GM12878 (cell line): ENCODE data around the gene FARS2. TPM values are rescaled to one million over a fixed set of nuclear protein-coding genes. Genes with fewer than 3 reads are reported as not detected.

Experiments used
- ATAC-seq: fragments of 200-7000 bp; cut with Tn5 transposase; 3 replicates; pipeline ENCODE4 v1.9.1; 2020; ENCODE audit warnings: mild to moderate bottlenecking, moderate library complexity
- BruUV-seq: library from RNA; stranded (reverse); fragments of 400-500 nt; replicated peaks from 2 replicates; lab custom pipeline; 2021; lab: Mats Ljungman, UMichigan
- CTCF ChIA-PET: fragments of 300-600 bp; sonication (Branson Sonifier 250); formaldehyde crosslinking; extraction: SDS; loops from one replicate; lab custom pipeline; 2021; ENCODE audit warnings: inconsistent platforms; lab: Yijun Ruan, JAX
- POLR2A ChIA-PET: fragments of 350-600 bp; formaldehyde crosslinking; extraction: SDS; loops from one replicate; lab custom pipeline; 2021; ENCODE audit warnings: inconsistent platforms; lab: Charles Lee
- RAD21 ChIA-PET: fragments of 300-600 bp; sonication (Branson Sonifier 250); formaldehyde crosslinking; loops from one replicate; lab custom pipeline; 2023; ENCODE audit warnings: antibody characterized with exemption; ENCODE audit not compliant: unreplicated experiment; lab: Charles Lee
- SMC1A ChIA-PET: fragments of 300-600 bp; sonication (Branson Sonifier 250); formaldehyde crosslinking; loops from one replicate; lab custom pipeline; 2023; ENCODE audit not compliant: unreplicated experiment, uncharacterized antibody; lab: Charles Lee
- DNase-seq: peaks from one replicate; pipeline ENCODE4 v3.0.0-alpha.2; 2011; ENCODE audit warnings: low read depth, low spot score
- FAIRE-seq: peaks from 3 replicates; lab custom pipeline; 2011; peaks lifted over from hg19 to GRCh38; lab: Jason Lieb, UNC
- H2AFZ ChIP-seq: 2 replicates; pipeline ENCODE4 v1.6.0; 2011; ENCODE audit warnings: low read depth, low read length, control low read depth; ENCODE audit not compliant: control insufficient read depth
- H3K27ac ChIP-seq: 2 replicates; pipeline ENCODE4 v1.5.1; 2011; ENCODE audit warnings: control low read depth; ENCODE audit not compliant: control insufficient read depth, insufficient read depth
- H3K27me3 ChIP-seq, 2 experiments: replicated peaks in 1 of 2; 2 replicates each; pipeline versions ENCODE4 v1.6.0 to v1.6.1; 2011; ENCODE audit warnings: low read length in 1 of 2; ENCODE audit not compliant: control insufficient read depth in 2 of 2, insufficient read depth in 2 of 2
- H3K36me3 ChIP-seq, 2 experiments: 2 replicates each; pipeline ENCODE4 v1.5.1; 2011; ENCODE audit warnings: low read length in 1 of 2; ENCODE audit not compliant: control insufficient read depth in 2 of 2, insufficient read depth in 2 of 2
- H3K4me1 ChIP-seq: 2 replicates; pipeline ENCODE4 v1.6.1; 2011; ENCODE audit warnings: mild to moderate bottlenecking, low read length, moderate library complexity, mixed read lengths; ENCODE audit not compliant: control insufficient read depth, insufficient read depth
- H3K4me2 ChIP-seq: 2 replicates; pipeline ENCODE4 v1.6.0; 2011; ENCODE audit warnings: control low read depth; ENCODE audit not compliant: control insufficient read depth, insufficient read depth
- H3K4me3 ChIP-seq: fragments of 200-600 bp; sonication (generic); 2 replicates; pipeline ENCODE4 v1.5.1; 2016
- H3K79me2 ChIP-seq: 2 replicates; pipeline ENCODE4 v1.6.0; 2011; ENCODE audit warnings: low read length; ENCODE audit not compliant: control insufficient read depth, insufficient read depth
- H3K9ac ChIP-seq: 2 replicates; pipeline ENCODE4 v1.8.0; 2011; ENCODE audit warnings: low read length, control low read depth, mixed read lengths; ENCODE audit not compliant: control insufficient read depth, insufficient read depth
- H3K9me3 ChIP-seq: replicated peaks from 3 replicates; pipeline ENCODE4 v1.5.1; 2011; ENCODE audit warnings: mild to moderate bottlenecking, low read length; ENCODE audit not compliant: control insufficient read depth, insufficient read depth
- H4K20me1 ChIP-seq: 2 replicates; pipeline ENCODE4 v1.6.0; 2011; ENCODE audit not compliant: control insufficient read depth, insufficient read depth
- BACH1 ChIP-seq: fragments of 450-650 bp; IDR thresholded peaks from 2 replicates; pipeline ENCODE4 v1.6.1; 2017; ENCODE audit warnings: mild to moderate bottlenecking, borderline replicate concordance
- CBX5 ChIP-seq: sonication (generic); IDR thresholded peaks from 2 replicates; pipeline ENCODE4 v1.6.1; 2016; ENCODE audit warnings: low read depth, moderate library complexity, mild to moderate bottlenecking, inconsistent platforms
- CEBPB ChIP-seq, 2 experiments: fragments of 150-350 bp in 1 of 2; IDR thresholded peaks; 2 replicates each; pipeline ENCODE4 v1.6.1; 2012 to 2014; ENCODE audit warnings: low read depth in 2 of 2, low read length in 2 of 2, borderline replicate concordance in 1 of 2, inconsistent platforms in 1 of 2
- ETV6 ChIP-seq, 2 experiments: fragments of 450-650 bp in 1 of 2; IDR thresholded peaks in 1 of 2; conservative IDR thresholded peaks in 1 of 2; 2 replicates each; pipeline ENCODE4 v1.6.1; 2014; ENCODE audit warnings: antibody characterized with exemption in 1 of 2, borderline replicate concordance in 1 of 2, low read depth in 1 of 2, mild to moderate bottlenecking in 1 of 2, moderate library complexity in 1 of 2
- FOS ChIP-seq: IDR thresholded peaks from 3 replicates; pipeline ENCODE4 v1.6.1; 2011; ENCODE audit warnings: borderline replicate concordance; ENCODE audit not compliant: insufficient read length; ENCODE audit errors: extremely low read depth
- HDAC6 ChIP-seq: fragments of 200-600 bp; sonication (generic); IDR thresholded peaks from one replicate; pipeline ENCODE4 v1.8.0; 2017; ENCODE audit warnings: antibody characterized with exemption; ENCODE audit not compliant: unreplicated experiment
- POLR2A ChIP-seq: IDR thresholded peaks from 2 replicates; pipeline ENCODE4 v1.6.1; 2011; ENCODE audit warnings: low read depth, mild to moderate bottlenecking, low read length
- RCOR1 ChIP-seq: conservative IDR thresholded peaks from 2 replicates; pipeline ENCODE4 v1.6.1; 2012; ENCODE audit warnings: low read depth, low read length, improper control_type of control experiment
- SRF ChIP-seq, 2 experiments: IDR thresholded peaks; 2 replicates each; pipeline ENCODE4 v1.6.1; 2011; ENCODE audit warnings: low read depth in 2 of 2, low read length in 2 of 2, mild to moderate bottlenecking in 1 of 2, moderate library complexity in 1 of 2
- STAT1 ChIP-seq: fragments of 450-650 bp; conservative IDR thresholded peaks from 2 replicates; pipeline ENCODE4 v1.6.1; 2014; ENCODE audit warnings: antibody characterized with exemption, mild to moderate bottlenecking
- YY1 ChIP-seq: IDR thresholded peaks from 2 replicates; pipeline ENCODE4 v1.6.1; 2011; ENCODE audit warnings: low read depth, mild to moderate bottlenecking, low read length
- ZNF217 ChIP-seq: fragments of 450-650 bp; IDR thresholded peaks from 2 replicates; pipeline ENCODE4 v1.6.1; 2017; ENCODE audit warnings: antibody characterized with exemption, mild to moderate bottlenecking
- WGBS: methylation state at CpG from one replicate; pipeline ENCODE4 v1.1.6; 2016; ENCODE audit warnings: low lambda C conversion rate; ENCODE audit not compliant: insufficient replicate concordance, insufficient coverage; ENCODE audit errors: missing lambda C conversion rate; 5-methylcytosine and 5-hydroxymethylcytosine counted together
- in situ Hi-C: fragments of 300-500 bp; cut with MboI; formaldehyde crosslinking; loops from 9 replicates; pipeline ENCODE4 v1.14.3; 2018; ENCODE audit warnings: mixed read lengths
- intact Hi-C: fragments of 100-400 bp; cut with micrococcal nuclease; formaldehyde crosslinking; loops from one replicate; pipeline ENCODE4 v1.14.2; 2022; ENCODE audit not compliant: unreplicated experiment
- polyA plus RNA-seq, 11 experiments: library from polyadenylated mRNA; depleted of rRNA in 4 of 11; unstranded in 6 of 11; stranded (reverse) in 5 of 11; fragments of >200 nt; fragmentation: Nextera tagmentation in 4 of 11; fragmentation: Illumina TruSeq in 1 of 11; extraction: Ambion mirVana in 4 of 11; extraction: Trizol in 1 of 11; gene quantifications; 1 replicate in 1 of 11; 2 replicates in 10 of 11; pipeline versions ENCODE4 v1.2.1 to v1.2.3, GENCODE V29; 2011 to 2016; ENCODE audit warnings: inconsistent platforms in 2 of 11, missing spikeins in 2 of 11, low read depth in 1 of 11
- total RNA-seq, 4 experiments: library from RNA; depleted of rRNA in 3 of 4; stranded (reverse); fragments of >200 nt in 3 of 4; fragmentation: Illumina TruSeq in 1 of 4; extraction: Trizol in 1 of 4; gene quantifications; 2 replicates each; pipeline versions ENCODE4 v1.2.1 to v1.2.3, GENCODE V29; 2013 to 2021
- TF ChIP-seq, protein P1 (sequence below): IDR thresholded peaks from 2 replicates; pipeline ENCODE4 v1.6.1; 2011; ENCODE audit warnings: borderline replicate concordance, low read depth, mild to moderate bottlenecking, moderate library complexity, mixed read lengths, low read length; ENCODE audit not compliant: insufficient read depth; ENCODE audit errors: extremely low read length
- TF ChIP-seq, protein P2 (sequence below): fragments of 450-650 bp; conservative IDR thresholded peaks from 2 replicates; pipeline ENCODE4 v1.6.1; 2017; ENCODE audit warnings: mild to moderate bottlenecking, moderate library complexity

FARS2 gene
- total and polyA plus RNA-seq, 10 of the 15 experiments (the other 5 are each of a cell fraction or from before 2014, with no cell fraction given): 16.8 to 46.7 (median 25.6) TPM

DNA sequence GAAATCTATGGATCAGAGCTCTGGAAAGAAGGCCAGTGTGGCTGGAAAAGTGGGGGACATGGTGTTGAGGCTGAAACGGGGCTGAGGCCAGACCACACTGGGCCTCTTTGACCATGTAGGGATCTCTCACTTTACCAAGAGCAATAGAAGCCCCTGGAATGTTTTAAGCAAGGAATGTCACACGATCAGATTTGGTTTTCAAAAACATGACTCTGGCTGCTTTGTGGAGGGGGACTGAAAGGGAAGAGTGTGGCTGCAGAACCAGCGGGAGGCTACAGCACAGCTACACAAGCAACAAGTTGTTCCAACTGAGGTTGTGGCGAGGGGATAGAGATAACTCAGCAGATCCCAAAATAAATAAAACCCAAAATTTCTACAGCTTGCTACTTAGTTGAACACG, 399.5 kb downstream of the FARS2 start:
- H2AFZ ChIP-seq: no peak overlapping the region
- BruUV-seq: no TSS peak
- FAIRE-seq: no peak
- no peak for ATAC-seq
- H3K4me2 ChIP-seq: no peak overlapping the region
- ChIA-PET POLR2A (no interaction called here), SMC1A (no interaction called here), CTCF (no interaction called here), RAD21 (no interaction called here)
- 73% methylated on average over 5 of the region's 5 CpGs for WGBS
- no peaks in the 10 kb centered on the region for H3K27me3 ChIP-seq
- no peaks in the 10 kb centered on the region for H3K36me3 ChIP-seq
- H3K27ac ChIP-seq: no peak overlapping the region
- intact Hi-C loops: no loop called here
- 0 out of 2 replicates have a peak, but pooled peaks cover 3% of the 10 kb centered on the region for H3K4me1 ChIP-seq
- no peaks in the 10 kb centered on the region for H3K79me2 ChIP-seq
- in situ Hi-C loops: no loop called here
- H4K20me1 ChIP-seq: no peaks in the 10 kb centered on the region
- DNase-seq: no peak
- no peaks in the 10 kb centered on the region for H3K9me3 ChIP-seq
- H3K4me3 ChIP-seq: no peak overlapping the region
- no peak overlapping the region for H3K9ac ChIP-seq
- no peak for TF ChIP-seq STAT1
- TF ChIP-seq, protein P1, sequence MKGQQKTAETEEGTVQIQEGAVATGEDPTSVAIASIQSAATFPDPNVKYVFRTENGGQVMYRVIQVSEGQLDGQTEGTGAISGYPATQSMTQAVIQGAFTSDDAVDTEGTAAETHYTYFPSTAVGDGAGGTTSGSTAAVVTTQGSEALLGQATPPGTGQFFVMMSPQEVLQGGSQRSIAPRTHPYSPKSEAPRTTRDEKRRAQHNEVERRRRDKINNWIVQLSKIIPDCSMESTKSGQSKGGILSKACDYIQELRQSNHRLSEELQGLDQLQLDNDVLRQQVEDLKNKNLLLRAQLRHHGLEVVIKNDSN: no peak
- no peak for TF ChIP-seq SRF (IDR thresholded peaks at IDR 0.05; ENCODE audit: low read depth in 2 of 2, low read length in 2 of 2)
- no peak for TF ChIP-seq YY1
- TF ChIP-seq ZNF217: no peak
- TF ChIP-seq, all 136 proteins: peak for 0

DNA sequence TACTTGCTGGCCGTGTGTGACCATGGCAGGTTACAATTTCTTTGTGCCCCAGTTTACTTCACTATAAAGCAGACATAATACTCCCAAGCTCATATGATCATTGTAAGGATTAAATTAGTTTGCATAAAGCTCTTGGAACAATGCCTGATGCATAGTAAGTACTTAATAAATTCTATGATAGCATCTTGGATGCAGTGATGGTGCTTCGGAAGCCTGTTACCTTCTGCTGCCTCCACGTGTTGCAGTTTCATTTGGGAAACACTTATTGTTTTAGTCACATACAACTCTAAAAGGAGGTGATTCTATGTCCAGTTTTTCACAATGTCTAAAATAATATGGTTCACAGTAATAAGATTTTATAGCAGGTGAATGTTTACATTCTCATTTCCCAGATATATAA, 401.5 kb downstream of the FARS2 start:
- TF ChIP-seq, protein P2, sequence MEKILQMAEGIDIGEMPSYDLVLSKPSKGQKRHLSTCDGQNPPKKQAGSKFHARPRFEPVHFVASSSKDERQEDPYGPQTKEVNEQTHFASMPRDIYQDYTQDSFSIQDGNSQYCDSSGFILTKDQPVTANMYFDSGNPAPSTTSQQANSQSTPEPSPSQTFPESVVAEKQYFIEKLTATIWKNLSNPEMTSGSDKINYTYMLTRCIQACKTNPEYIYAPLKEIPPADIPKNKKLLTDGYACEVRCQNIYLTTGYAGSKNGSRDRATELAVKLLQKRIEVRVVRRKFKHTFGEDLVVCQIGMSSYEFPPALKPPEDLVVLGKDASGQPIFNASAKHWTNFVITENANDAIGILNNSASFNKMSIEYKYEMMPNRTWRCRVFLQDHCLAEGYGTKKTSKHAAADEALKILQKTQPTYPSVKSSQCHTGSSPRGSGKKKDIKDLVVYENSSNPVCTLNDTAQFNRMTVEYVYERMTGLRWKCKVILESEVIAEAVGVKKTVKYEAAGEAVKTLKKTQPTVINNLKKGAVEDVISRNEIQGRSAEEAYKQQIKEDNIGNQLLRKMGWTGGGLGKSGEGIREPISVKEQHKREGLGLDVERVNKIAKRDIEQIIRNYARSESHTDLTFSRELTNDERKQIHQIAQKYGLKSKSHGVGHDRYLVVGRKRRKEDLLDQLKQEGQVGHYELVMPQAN: no peak
- TF ChIP-seq RCOR1 (no peak), POLR2A (no peak), BACH1 (no peak), CBX5 (no peak), ETV6 (conservative IDR thresholded peaks at IDR 0.05 in 1 of 2, IDR thresholded peaks at IDR 0.05 in 1 of 2; ENCODE audit: borderline replicate concordance in 1 of 2, low read depth in 1 of 2) (no peak), FOS (no peak), HDAC6 (no peak), CEBPB (IDR thresholded peaks at IDR 0.05; ENCODE audit: borderline replicate concordance in 1 of 2, low read depth in 2 of 2, low read length in 2 of 2) (no peak)
- no TSS peak for BruUV-seq
- H4K20me1 ChIP-seq: no peaks in the 10 kb centered on the region
- no peak for FAIRE-seq
- intact Hi-C loops (no loop called here), in situ Hi-C loops (no loop called here)
- 0 out of 2 replicates have a peak, but pooled peaks cover 3% of the 10 kb centered on the region for H3K4me1 ChIP-seq
- no peaks in the 10 kb centered on the region for H3K9me3 ChIP-seq
- DNase-seq: no peak
- RAD21 ChIA-PET: no interaction called here
- H3K79me2 ChIP-seq: no peaks in the 10 kb centered on the region
- no peak overlapping the region for H3K4me3 ChIP-seq
- CTCF ChIA-PET: interaction anchor here (0.6 to 1.0 kb wide), 2 partner anchors 10 to 101 kb away, joined by 3 to 6 read pairs; no protein-coding TSS in a partner anchor
- H3K27me3 ChIP-seq: no peaks in the 10 kb centered on the region
- H3K9ac ChIP-seq: no peak overlapping the region
- H3K36me3 ChIP-seq: no peaks in the 10 kb centered on the region
- ATAC-seq: no peak
- SMC1A ChIA-PET: interaction anchor here (1.2 kb wide), 1 partner anchor 114 kb away, joined by 3 read pairs; no protein-coding TSS in a partner anchor
- H2AFZ ChIP-seq: no peak overlapping the region
- H3K27ac ChIP-seq: no peak overlapping the region
- no peak overlapping the region for H3K4me2 ChIP-seq
- WGBS: 83% methylated on average over 3 of the region's 3 CpGs
- POLR2A ChIA-PET: no interaction called here
